ENCODE measurements around the gene NCDN. TPM values are rescaled to one million over a fixed set of nuclear protein-coding genes. Genes with fewer than 3 reads are reported as not detected.

Gene NCDN
- total RNA-seq, 2 donors from 2014 or later = 21.0 to 39.0 TPM

DNA sequence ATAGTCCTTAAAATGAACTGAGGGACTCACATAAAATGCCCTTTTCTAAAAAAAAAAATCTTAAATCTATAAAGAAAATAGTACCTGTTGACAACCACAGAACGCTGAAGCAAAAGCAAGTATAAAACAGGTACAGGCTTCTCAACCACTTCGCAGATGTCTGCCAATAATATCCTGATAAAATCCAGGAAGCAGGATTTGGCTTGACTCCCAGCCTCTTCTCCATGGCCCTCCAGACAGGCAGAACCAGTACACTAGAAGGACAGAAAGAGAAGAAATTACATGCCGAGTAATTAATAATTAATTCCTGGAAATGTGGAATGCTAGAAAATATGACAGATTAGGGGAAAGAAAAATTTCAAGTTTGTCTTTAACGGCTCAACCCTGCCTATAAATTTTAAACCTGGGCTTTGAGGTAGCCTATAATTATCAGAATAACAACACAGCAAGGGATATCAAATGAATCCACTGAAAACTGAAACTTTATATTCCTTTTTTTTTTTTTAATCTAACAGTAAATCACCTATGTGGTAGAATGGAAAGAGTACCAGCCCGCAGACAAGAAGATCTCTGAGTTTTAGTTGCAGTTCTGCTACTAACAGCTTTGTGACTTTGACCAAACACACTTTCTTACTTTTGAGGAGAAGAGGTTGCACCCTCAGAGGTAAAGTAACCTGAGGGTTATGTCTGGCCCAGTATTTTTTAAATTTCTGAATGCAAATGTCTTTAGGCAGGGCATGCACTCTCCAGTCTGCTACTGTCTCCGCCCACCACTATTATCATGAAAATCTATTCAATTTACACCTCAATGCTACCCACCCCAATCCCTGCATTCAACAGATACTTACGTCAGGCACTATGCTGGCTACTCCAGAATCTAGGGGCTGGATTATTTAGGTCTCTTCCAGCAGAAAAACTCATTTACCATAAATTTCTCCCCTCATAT, 3.1 kb upstream of the NCDN start:
- Histone ChIP-seq H3K4me1 (ENCODE audit: control insufficient read depth in 1 of 2, low read depth in 2 of 2) (peaks cover 13 to 38% of the 10 kb centered on the region in 2 donors), H3K36me3 (peaks cover 9% of the 10 kb centered on the region), H3K4me3 (no peak overlapping the region), H3K9me3 (no peaks in the 10 kb centered on the region), H3K27ac (no peak overlapping the region), H3K27me3 (replicated peaks; ENCODE audit: insufficient read depth) (no peaks in the 10 kb centered on the region)
- TF ChIP-seq, protein P1, sequence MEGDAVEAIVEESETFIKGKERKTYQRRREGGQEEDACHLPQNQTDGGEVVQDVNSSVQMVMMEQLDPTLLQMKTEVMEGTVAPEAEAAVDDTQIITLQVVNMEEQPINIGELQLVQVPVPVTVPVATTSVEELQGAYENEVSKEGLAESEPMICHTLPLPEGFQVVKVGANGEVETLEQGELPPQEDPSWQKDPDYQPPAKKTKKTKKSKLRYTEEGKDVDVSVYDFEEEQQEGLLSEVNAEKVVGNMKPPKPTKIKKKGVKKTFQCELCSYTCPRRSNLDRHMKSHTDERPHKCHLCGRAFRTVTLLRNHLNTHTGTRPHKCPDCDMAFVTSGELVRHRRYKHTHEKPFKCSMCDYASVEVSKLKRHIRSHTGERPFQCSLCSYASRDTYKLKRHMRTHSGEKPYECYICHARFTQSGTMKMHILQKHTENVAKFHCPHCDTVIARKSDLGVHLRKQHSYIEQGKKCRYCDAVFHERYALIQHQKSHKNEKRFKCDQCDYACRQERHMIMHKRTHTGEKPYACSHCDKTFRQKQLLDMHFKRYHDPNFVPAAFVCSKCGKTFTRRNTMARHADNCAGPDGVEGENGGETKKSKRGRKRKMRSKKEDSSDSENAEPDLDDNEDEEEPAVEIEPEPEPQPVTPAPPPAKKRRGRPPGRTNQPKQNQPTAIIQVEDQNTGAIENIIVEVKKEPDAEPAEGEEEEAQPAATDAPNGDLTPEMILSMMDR (IDR thresholded peaks at IDR 0.05) = no peak
- ATAC-seq (ENCODE audit: insufficient number of reproducible peaks, low FRiP score, low read depth) = no peak
- DNase-seq (ENCODE audit: low spot score) = no peak

DNA sequence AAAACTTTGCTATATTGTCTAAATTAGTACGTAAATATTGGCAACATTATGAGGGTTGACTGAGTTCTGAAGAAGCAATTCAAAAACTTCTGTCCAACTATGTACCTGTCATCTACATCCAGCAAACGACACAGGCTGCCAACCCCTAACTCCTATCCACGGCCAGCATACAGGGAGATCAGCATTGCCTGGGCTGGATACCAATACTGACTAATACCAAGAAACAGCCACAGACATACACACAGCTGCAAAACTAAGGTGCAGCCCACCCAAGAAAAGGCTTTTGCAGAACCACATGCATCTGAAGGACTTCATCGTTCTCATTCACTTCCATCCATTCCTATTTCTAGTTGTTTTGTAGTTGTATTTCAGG, 2.4 kb upstream of the NCDN start:
- Histone ChIP-seq H3K4me1 (ENCODE audit: control insufficient read depth in 1 of 2, low read depth in 2 of 2) (peaks cover 13 to 39% of the 10 kb centered on the region in 2 donors), H3K9me3 (no peaks in the 10 kb centered on the region), H3K27me3 (replicated peaks; ENCODE audit: insufficient read depth) (no peaks in the 10 kb centered on the region), H3K36me3 (peaks cover 9% of the 10 kb centered on the region), H3K4me3 (no peak overlapping the region), H3K27ac (no peak overlapping the region)
- TF ChIP-seq, protein P1 (IDR thresholded peaks at IDR 0.05) = no peak
- ATAC-seq (ENCODE audit: insufficient number of reproducible peaks, low FRiP score, low read depth) = no peak
- DNase-seq (ENCODE audit: low spot score) = no peak

DNA sequence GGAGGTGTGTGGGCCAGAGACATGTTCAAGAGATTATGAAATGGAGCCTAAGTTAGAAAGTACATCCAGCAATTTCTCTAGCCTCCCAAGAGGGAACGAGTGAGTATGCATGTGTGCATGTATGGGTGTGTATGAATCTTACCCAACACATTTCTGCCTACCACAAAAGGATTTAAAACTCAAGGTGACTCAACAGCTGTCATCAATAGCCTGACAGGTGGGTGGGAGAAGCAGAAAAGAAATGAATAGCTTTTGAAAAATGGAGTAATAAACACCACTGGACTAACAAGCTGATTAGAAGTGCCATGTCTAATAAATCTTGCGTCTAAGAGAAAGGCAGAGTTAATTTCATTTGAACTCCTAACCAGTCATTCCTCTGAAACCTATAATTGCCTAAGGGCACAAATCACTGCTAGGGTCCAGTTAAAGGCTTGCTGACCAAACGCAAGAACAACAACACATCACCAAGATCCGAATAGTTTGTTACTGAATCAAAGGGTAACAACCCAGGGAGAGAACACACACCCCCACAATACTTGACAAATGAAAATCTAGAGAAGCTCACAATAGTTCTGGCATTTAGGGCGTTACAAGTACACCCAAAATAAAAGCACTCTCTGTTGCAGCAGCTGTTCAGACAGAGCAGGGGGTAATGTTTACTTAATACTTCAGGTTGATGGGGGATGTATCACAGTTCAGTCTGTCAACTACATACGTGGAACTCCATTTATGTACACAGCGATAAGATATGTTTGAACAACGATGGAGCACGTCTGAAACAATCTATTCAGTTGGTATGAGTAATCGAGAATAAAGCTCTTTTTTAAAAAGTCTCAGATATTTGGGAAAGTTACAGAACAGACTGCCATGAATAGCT, 1.8 kb upstream of the NCDN start:
- no peak overlapping the region for H3K27ac ChIP-seq
- ATAC-seq (ENCODE audit: insufficient number of reproducible peaks, low FRiP score, low read depth) (no peak), DNase-seq (ENCODE audit: low spot score) (no peak)
- no peaks in the 10 kb centered on the region for H3K9me3 ChIP-seq
- H3K27me3 ChIP-seq (replicated peaks; ENCODE audit: insufficient read depth) = no peaks in the 10 kb centered on the region
- H3K4me3 ChIP-seq = peak overlapping the region; percentile 94
- peaks cover 9% of the 10 kb centered on the region for H3K36me3 ChIP-seq
- peaks cover 15 to 46% of the 10 kb centered on the region in 2 donors for H3K4me1 ChIP-seq (ENCODE audit: control insufficient read depth in 1 of 2, low read depth in 2 of 2)
- TF ChIP-seq, protein P1 (IDR thresholded peaks at IDR 0.05) = no peak

DNA sequence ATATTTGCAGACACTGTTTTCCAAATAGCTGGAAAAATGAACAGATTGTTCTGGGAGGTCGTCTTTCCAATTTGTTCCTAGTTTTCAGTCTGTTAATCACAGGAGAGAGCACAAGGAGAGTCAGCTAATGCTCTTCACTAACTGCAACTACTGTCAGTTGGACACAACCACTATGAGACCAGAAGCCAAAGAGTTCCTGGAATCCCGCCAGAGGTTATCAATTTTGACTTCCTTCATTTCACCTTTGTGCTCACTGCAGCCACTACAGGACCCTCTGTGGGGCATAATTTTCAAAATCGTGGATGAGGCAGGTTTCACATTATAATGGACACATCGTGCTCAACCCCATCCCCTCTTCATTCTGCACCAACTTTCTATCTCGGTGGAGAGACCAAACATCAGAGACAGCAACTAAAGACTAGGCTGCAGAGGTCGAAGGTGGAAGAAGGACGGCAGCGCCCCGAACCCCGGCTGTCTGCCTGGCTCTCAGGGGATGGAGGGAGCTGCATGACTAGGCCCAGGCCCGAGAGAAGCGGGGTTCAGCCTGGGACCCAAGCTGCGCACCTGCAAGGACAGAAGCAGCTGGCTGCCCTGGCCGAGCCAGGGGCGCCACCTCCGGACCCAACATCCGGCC, 998 bp upstream of the NCDN start:
- DNase-seq (ENCODE audit: low spot score) (no peak), ATAC-seq (ENCODE audit: insufficient number of reproducible peaks, low FRiP score, low read depth) (no peak)
- TF ChIP-seq, protein P1 (IDR thresholded peaks at IDR 0.05) = no peak
- peaks cover 9% of the 10 kb centered on the region for H3K36me3 ChIP-seq
- H3K27ac ChIP-seq = peak overlapping the region; percentile 85 to 94
- no peaks in the 10 kb centered on the region for H3K27me3 ChIP-seq (replicated peaks; ENCODE audit: insufficient read depth)
- peaks cover 20 to 53% of the 10 kb centered on the region in 2 donors for H3K4me1 ChIP-seq (ENCODE audit: control insufficient read depth in 1 of 2, low read depth in 2 of 2)
- no peaks in the 10 kb centered on the region for H3K9me3 ChIP-seq
- peak overlapping the region; percentile 94 for H3K4me3 ChIP-seq
